K562 (cell line): ENCODE data around the gene GNG14. TPM values are rescaled to one million over a fixed set of nuclear protein-coding genes. Genes with fewer than 3 reads are reported as not detected.

ENCODE experiments used
- ATAC-seq: fragments of 200-7000 bp; cut with Tn5 transposase; 3 replicates; pipeline ENCODE4 v1.9.1; 2020; ENCODE audit warnings: moderate library complexity
- BruUV-seq: library from RNA; stranded (reverse); fragments of 400-500 nt; replicated peaks from 2 replicates; lab custom pipeline; 2021; lab: Mats Ljungman, UMichigan
- CTCF ChIA-PET: fragments of 300-600 bp; formaldehyde crosslinking; extraction: SDS; loops from one replicate; lab custom pipeline; 2021; ENCODE audit warnings: low intra/inter-chr PET ratio; lab: Yijun Ruan, JAX
- POLR2A ChIA-PET: fragments of 300-600, 350-650 bp; sonication (Branson Sonifier 250); formaldehyde crosslinking; extraction: SDS; loops from one replicate; lab custom pipeline; 2021; ENCODE audit warnings: antibody characterized with exemption, inconsistent platforms; lab: Yijun Ruan, JAX
- DNase-seq, 4 experiments: peaks; one replicate each; pipeline versions ENCODE4 v3.0.0 to v3.0.0-alpha.2; 2011 to 2018; ENCODE audit warnings: low spot score in 3 of 4, mixed read lengths in 3 of 4; ENCODE audit errors: extremely low read depth in 1 of 4
- FAIRE-seq: peaks from 2 replicates; lab custom pipeline; 2011; peaks lifted over from hg19 to GRCh38; lab: Jason Lieb, UNC
- H2AFZ ChIP-seq: 2 replicates; pipeline ENCODE4 v1.6.0; 2011; ENCODE audit warnings: low read depth, low read length, control low read depth, inconsistent platforms
- H3K27ac ChIP-seq: fragments of 200-600 bp; 3 replicates; pipeline ENCODE4 v1.8.0; 2011; ENCODE audit warnings: low read depth, mild to moderate bottlenecking, control low read depth, inconsistent platforms, low read length, moderate library complexity, mixed read lengths; ENCODE audit errors: extremely low read depth
- H3K27me3 ChIP-seq, 2 experiments: fragments of 300-600 bp in 1 of 2; 2 replicates in 1 of 2; 3 replicates in 1 of 2; pipeline versions ENCODE4 v1.6.0 to v1.8.0; 2011; ENCODE audit warnings: inconsistent platforms in 2 of 2, low read length in 2 of 2, mild to moderate bottlenecking in 1 of 2, mixed read lengths in 1 of 2, moderate library complexity in 1 of 2; ENCODE audit not compliant: control insufficient read depth in 2 of 2, insufficient read depth in 2 of 2
- H3K36me3 ChIP-seq: fragments of 300-600 bp; 3 replicates; pipeline ENCODE4 v1.8.0; 2011; ENCODE audit warnings: mild to moderate bottlenecking, low read length, inconsistent platforms; ENCODE audit not compliant: control insufficient read depth, insufficient read depth
- H3K4me1 ChIP-seq, 2 experiments: fragments of 200-600 bp in 1 of 2; replicated peaks in 1 of 2; 2 replicates in 1 of 2; 3 replicates in 1 of 2; pipeline versions ENCODE4 v1.5.1 to v1.8.0; 2011; ENCODE audit warnings: inconsistent platforms in 2 of 2, low read length in 2 of 2, mild to moderate bottlenecking in 1 of 2, mixed read lengths in 1 of 2, moderate library complexity in 1 of 2; ENCODE audit not compliant: control insufficient read depth in 2 of 2, insufficient read depth in 2 of 2
- H3K4me2 ChIP-seq: 2 replicates; pipeline ENCODE4 v1.6.1; 2011; ENCODE audit warnings: low read length, control low read depth, inconsistent platforms, mixed read lengths; ENCODE audit not compliant: insufficient read depth
- H3K4me3 ChIP-seq: fragments of 200-600 bp; sonication (generic), shearing (Covaris generic); 2 replicates; pipeline ENCODE4 v1.5.1; 2016; ENCODE audit warnings: control low read depth, inconsistent platforms
- H3K79me2 ChIP-seq: fragments of 200-600 bp; 3 replicates; pipeline ENCODE4 v1.8.0; 2011; ENCODE audit warnings: low read length, inconsistent platforms; ENCODE audit not compliant: control insufficient read depth, insufficient read depth
- H3K9ac ChIP-seq, 2 experiments: 2 replicates each; pipeline versions ENCODE4 v1.6.0 to v1.6.1; 2011; ENCODE audit warnings: low read depth in 2 of 2, low read length in 2 of 2, control low read depth in 1 of 2, inconsistent platforms in 1 of 2, mild to moderate bottlenecking in 1 of 2, mixed read lengths in 1 of 2; ENCODE audit not compliant: insufficient read depth in 1 of 2
- H3K9me1 ChIP-seq: one replicate; pipeline ENCODE4 v1.6.0; 2011; ENCODE audit warnings: inconsistent platforms, mild to moderate bottlenecking, low read length, moderate library complexity; ENCODE audit not compliant: control insufficient read depth, insufficient read depth
- H3K9me3 ChIP-seq: replicated peaks from 2 replicates; pipeline ENCODE4 v1.5.1; 2011; ENCODE audit warnings: low read depth, low read length, inconsistent platforms; ENCODE audit not compliant: control insufficient read depth, insufficient read depth
- H4K20me1 ChIP-seq: replicated peaks from 2 replicates; pipeline ENCODE4 v1.6.1; 2011; ENCODE audit warnings: low read length, inconsistent platforms, mixed read lengths; ENCODE audit not compliant: control insufficient read depth, insufficient read depth
- FOXM1 ChIP-seq, 2 experiments: fragments of 450-650 bp in 1 of 2; sonication (generic) in 1 of 2; formaldehyde crosslinking in 1 of 2; IDR thresholded peaks; 2 replicates each; pipeline versions ENCODE4 v1.6.1 to v1.9.0; 2017 to 2022; ENCODE audit warnings: low read depth in 2 of 2, mild to moderate bottlenecking in 2 of 2, missing genetic modification reagents in 1 of 2, moderate library complexity in 1 of 2
- NR3C1 ChIP-seq: sonication (generic); formaldehyde crosslinking; IDR thresholded peaks from 2 replicates; pipeline ENCODE4 v1.8.1; 2022; ENCODE audit warnings: missing genetic modification reagents
- RAD51 ChIP-seq: fragments of 450-650 bp; IDR thresholded peaks from 2 replicates; pipeline ENCODE4 v1.7.1; 2016; ENCODE audit warnings: low read depth, mild to moderate bottlenecking, borderline replicate concordance
- RBFOX2 ChIP-seq: fragments of 200-400 bp; formaldehyde crosslinking; IDR thresholded peaks from 2 replicates; pipeline ENCODE4 v1.6.1; 2017; ENCODE audit warnings: low read depth, mild to moderate bottlenecking, low read length, moderate library complexity
- USF2 ChIP-seq: sonication (generic); formaldehyde crosslinking; IDR thresholded peaks from 2 replicates; pipeline ENCODE4 v1.5.0; 2020; ENCODE audit warnings: missing genetic modification reagents
- WGBS: fragments of 100-300 bp; shearing (Covaris generic); methylation state at CpG from one replicate; pipeline ENCODE4 v1.1.6; 2016; ENCODE audit warnings: low coverage, mixed read lengths; ENCODE audit not compliant: insufficient coverage; ENCODE audit errors: missing lambda C conversion rate; 5-methylcytosine and 5-hydroxymethylcytosine counted together
- in situ Hi-C: fragments of 300-500 bp; cut with MboI; formaldehyde crosslinking; loops from 4 replicates; pipeline ENCODE4 v1.15.0; 2018; ENCODE audit warnings: inconsistent platforms, mixed read lengths
- intact Hi-C: fragments of 100-400 bp; cut with micrococcal nuclease; formaldehyde crosslinking; loops from 2 replicates; pipeline ENCODE4 v1.14.2; 2022
- polyA plus RNA-seq, 8 experiments: library from polyadenylated mRNA; depleted of rRNA in 4 of 8; stranded (reverse) in 5 of 8; unstranded in 3 of 8; fragments of >200 nt; fragmentation: Nextera tagmentation in 2 of 8; fragmentation: Illumina TruSeq in 1 of 8; extraction: Ambion mirVana in 2 of 8; extraction: Trizol in 1 of 8; gene quantifications; 2 replicates each; pipeline versions ENCODE4 v1.2.1 to v1.2.3, GENCODE V29; 2011 to 2014; ENCODE audit warnings: inconsistent platforms in 1 of 8, missing spikeins in 1 of 8
- total RNA-seq, 7 experiments: library from RNA; depleted of rRNA in 6 of 7; stranded (reverse); fragments of >200 nt in 6 of 7; fragmentation: Illumina TruSeq in 2 of 7; extraction: Trizol in 2 of 7; gene quantifications; 2 replicates each; pipeline versions ENCODE4 v1.2.1 to v1.2.3, GENCODE V29; 2011 to 2021; ENCODE audit warnings: low replicate concordance in 1 of 7

The GNG14 gene
- total and polyA plus RNA-seq, 9 of the 15 experiments (the other 6 are each of a cell fraction or from before 2014, with no cell fraction given) = not detected

GRCh38 chr19:12705169-12705568 is 17.4 kb downstream of the GNG14 start:
- no peak for TF ChIP-seq FOXM1 (IDR thresholded peaks at IDR 0.05; ENCODE audit: low read depth)
- no peak for TF ChIP-seq FOXM1 (CRISPR knock-in tag; IDR thresholded peaks at IDR 0.05; ENCODE audit: low read depth)
- no peak for TF ChIP-seq NR3C1
- no peak for TF ChIP-seq USF2
- TF ChIP-seq RBFOX2 = peak; percentile 34; the same call in 1 of the 2 replicates
- TF ChIP-seq RAD51 = no peak
- no peak for FAIRE-seq
- CTCF ChIA-PET = no interaction called here
- Histone ChIP-seq H3K4me3 (no peak overlapping the region), H3K36me3 (peaks cover 93% of the 10 kb centered on the region), H3K9me1 (peaks cover 2% of the 10 kb centered on the region), H4K20me1 (no peaks in the 10 kb centered on the region), H3K4me2 (no peak overlapping the region), H3K27me3 (no peaks in the 10 kb centered on the region), H3K4me1 (peaks cover 0 to 27% of the 10 kb centered on the region in 2 experiments; a peak in 1 of 5 replicates), H2AFZ (no peak overlapping the region), H3K79me2 (no peaks in the 10 kb centered on the region; the same call in 2 of the 3 replicates), H3K9me3 (no peaks in the 10 kb centered on the region), H3K9ac (no peak overlapping the region), H3K27ac (no peak overlapping the region)
- intact Hi-C loops = no loop called here
- 93% methylated on average over 13 of the region's 13 CpGs for WGBS
- no TSS peak for BruUV-seq
- in situ Hi-C loops = no loop called here
- POLR2A ChIA-PET = no interaction called here
- no peak for DNase-seq
- no peak for ATAC-seq
